HG03521 (cell line): ENCODE results near the gene CFH.
"Not testable (repeated sequence)": the region's sequence is repeated elsewhere in the genome, so short reads cannot be mapped to it uniquely, and the experiment has no call there.

Experiments used
- ATAC-seq: cut with Tn5 transposase; IDR thresholded peaks from one replicate; pipeline ENCODE4 v1.9.1; 2021; ENCODE audit warnings: mild to moderate bottlenecking, moderate library complexity; ENCODE audit not compliant: unreplicated experiment

The CFH gene

DNA sequence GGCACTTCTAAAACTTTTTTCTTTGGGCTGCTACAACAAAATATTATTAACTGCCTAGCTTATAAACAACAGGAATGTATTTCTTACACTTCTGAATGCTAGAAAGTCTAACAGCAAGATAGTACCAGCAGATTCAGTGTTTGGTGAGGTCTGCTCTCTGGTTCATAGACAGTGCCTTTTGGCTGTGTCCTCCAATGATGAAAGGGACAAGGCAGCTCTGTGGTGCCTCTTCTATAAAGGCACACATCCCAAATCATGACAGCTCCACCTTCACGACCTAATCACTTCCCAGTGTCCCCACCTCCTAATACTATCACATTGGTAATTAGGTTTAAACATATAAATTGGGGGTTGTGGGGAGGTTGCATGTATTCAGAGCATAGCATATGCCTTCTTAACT, 9.5 kb downstream of the CFH start:
- ATAC-seq: no peak

DNA sequence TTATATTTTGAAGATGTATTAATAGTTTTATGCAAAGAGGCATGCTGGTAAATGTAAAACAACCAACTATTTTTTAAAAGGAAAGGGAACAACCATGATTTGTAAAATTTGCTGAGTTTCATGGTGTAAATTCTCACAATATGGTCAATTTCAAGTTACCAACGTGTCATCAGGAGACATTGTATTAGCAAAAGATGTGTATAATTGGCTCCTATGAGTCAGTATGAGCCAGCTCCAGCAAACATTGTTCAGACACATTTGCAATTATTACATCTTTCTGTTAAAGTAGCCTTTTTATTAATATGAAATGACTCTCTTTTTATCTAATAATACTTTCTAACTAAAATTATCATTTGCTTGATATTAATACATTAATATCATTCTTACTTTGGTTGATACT, 15.3 kb downstream of the CFH start:
- no peak for ATAC-seq

DNA sequence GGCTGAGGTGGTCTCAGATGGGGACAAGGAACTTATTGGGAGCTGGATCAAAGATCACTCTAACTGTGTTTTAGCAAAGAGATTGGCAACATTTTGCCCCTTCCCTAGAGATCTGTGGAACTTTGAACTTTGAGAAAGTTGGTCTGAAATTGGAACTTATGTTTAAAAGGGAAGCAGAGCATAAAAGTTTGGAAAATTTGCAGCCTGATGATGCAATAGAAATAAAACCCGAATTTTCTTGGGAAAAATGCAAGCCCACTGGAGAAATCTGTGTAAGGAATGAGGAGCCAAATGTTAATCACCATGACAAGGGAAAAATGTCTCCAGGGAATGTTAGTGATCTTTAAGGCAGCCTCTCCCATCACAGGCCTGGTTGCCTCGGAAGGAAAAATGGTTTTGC, 17.2 kb downstream of the CFH start:
- ATAC-seq: no peak

DNA sequence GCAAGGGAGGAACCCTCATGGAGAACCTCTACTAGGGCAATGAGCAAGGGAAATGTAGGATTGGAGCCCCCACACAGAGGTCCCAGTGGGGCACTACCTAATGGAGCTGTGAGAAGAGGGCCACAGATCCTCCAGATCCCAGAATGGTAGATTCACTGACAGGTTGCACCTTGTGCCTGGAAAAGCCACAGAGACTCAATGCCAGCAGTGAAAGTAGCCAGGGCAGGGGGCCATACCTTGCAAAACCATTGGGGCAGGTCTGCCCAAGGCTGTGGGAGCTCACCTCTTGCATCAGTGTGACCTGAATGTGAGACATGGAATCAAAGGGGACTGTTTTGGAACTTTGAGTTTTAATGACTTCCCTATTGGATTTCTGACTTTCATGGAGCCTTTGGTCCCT, 17.9 kb downstream of the CFH start:
- no peak for ATAC-seq

DNA sequence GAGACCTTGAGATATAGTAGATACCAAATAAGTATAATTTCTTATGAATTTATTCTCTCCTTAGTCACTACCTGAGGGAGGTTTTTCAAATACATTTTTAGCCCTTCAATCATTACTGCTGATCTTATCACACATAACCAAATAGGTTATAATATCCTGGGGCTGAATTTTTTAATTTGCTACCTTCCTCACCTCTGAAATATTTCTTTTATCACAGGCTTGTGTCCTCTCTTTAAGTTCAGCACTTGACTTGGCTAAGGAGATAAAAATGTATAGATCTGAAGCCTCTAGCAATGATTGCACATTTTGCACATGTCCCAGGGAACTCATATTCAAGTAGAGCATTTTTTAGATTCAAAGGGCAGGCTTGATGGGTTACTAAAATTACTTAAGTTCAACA, 23.1 kb downstream of the CFH start:
- ATAC-seq: no peak

DNA sequence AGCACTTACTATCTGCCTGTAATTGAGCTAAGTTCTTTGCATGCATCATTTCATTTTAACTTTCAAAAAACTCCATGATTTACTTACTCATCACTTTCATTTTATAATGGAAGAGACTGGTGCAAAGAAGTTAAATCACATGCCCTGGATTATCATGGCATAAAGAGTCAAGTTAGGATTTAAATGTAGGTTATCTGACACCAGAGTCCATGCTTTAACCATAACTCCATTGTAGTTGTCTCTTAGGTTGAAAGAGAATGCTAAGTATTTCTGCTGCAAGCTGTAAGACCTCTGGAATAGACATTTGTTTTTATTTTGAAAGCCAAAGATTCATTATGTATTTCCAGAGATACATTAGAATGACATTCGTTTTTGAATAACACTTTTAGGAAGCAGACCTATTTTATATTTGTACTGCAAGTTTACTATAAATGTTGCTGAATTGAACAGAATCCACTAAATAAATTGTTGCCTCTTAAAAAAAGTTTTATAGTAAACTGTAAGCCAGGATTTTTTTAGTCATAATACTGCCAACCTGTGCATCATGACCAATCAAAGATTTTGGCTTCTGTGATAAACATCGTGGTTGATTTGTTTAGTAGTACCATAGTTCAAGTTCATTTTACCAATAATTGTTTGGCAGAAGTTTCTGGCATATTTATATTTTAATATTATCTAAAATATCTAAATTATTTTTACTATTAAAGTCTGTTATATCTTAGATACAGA, 26.1 kb downstream of the CFH start:
- no peak for ATAC-seq

DNA sequence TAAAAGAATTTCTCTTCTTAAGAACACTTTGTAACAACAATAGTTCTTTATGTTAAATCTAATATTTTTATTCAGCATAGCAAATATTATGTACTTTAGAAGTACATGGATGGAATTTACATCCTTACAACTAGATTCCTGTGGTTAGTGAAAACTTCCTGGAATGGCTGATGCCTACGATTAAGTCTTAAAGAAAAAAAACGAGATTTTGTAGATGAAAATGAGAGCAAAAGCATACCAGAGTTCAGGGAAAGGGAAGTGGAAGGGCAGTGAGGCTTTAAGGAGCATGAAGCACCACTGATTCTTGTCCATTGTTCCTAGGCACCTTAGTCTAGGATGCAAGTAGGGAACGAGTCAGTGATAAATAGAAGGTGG, 26.7 kb downstream of the CFH start:
- ATAC-seq: no peak

DNA sequence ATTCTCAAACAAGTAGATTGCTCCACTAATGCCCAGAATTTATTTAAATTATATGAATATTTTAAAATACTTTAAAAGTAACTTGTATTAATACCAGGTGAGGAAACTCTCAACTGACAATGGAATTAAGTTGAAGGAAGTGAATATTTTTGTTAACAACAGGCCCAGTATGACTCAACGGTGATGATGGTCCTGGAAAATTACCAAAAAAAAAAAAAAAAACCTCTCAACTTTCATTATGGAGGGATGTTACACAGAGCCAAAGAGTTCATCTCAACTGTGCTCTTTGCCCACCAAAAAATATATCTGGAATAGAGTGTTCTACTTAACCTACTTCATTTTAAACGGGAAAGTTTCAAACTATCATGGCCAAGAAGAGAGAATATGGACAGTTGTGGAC, 28.3 kb downstream of the CFH start:
- ATAC-seq: no peak

DNA sequence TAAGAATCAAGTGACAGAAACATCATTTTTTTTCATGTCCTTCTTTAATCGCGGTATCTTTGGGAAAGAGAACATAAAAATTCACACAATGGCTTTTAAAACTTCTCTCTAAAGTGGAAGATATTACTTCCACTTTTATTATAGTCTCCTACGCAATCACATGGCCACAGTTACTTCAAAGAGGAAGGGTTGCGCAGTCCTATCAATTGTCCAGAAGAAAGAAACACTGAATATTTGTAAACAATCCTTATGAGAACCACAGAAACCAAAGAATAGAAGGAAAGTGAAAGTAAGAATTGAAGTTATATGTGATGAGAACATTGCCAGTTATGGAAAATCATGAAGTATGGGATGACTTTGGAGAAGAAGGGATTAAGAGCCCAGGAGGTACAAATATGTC, 32.6 kb downstream of the CFH start:
- no peak for ATAC-seq

DNA sequence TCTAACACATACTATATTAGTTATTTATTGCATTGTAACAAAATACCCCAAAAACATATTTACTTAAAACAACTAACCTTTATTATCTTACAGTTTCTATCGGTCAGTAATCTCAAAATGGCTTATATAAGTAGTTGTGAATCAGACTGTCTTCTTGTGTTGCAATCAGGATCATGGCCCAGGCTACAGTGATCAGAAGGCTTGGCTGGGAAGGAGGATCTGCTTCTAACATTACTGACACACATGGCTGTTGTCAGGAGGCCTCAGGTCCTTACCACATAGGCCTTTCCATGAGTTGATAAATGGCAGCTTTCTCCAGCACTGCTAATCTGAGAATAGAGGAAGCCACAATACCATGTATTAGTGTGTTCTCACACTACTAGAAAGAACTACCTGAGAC, 33.7 kb downstream of the CFH start:
- ATAC-seq: no peak

DNA sequence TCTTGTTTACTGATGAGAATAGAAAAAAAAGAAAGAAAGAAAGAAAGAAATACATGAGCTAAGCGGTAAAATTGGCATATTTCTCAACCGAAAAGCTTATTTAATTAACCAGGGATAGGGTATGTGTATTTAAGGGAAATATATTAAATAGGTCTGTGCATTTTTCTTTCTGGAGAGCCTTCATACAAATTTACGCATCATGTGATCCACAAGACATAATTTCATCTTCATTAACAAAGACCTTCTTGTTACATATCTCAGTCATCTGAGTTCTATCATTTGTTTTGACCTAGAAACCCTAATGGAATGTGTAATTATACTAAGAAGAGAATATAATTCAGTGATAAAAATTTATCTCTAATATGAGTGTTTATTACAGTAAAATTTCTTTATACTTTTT, 37.2 kb downstream of the CFH start:
- ATAC-seq: no peak

DNA sequence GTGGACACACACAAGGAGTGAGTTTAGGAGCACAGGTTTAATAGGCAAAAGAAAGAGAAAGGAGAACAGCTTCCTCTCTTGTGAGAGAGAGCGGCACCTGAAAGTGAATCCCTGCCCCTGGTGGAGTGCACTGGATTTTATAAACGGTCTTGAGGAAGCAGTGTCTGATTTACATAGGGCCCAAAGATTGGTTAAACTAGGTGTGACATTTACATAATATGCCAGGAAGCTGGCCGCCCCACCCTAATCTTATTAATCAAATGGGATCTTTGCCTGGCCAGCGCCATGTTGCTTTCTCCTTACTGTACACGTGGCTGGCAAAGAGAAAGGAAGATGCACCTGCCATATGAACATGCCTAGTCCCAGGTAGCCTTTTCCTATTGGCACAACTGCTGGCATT, 38.7 kb downstream of the CFH start:
- ATAC-seq: no peak

DNA sequence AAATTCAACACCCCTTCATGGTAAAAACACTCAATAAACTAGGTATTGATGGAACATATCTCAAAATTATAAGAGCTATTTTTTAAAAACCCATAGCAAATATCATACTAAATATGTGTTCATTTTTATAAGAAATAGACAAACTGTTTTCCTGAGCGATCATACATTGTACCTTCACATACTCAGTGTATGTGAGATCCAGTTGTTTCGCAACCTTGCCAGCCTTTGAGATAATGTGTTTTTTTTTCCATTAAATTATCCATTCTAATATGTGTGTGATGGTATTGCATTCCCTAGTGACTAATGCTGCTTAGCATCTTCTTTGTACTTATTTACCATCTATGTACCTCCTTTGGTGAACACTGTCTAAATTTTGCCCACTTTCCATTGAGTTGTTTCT, 47.1 kb downstream of the CFH start:
- ATAC-seq: no peak

DNA sequence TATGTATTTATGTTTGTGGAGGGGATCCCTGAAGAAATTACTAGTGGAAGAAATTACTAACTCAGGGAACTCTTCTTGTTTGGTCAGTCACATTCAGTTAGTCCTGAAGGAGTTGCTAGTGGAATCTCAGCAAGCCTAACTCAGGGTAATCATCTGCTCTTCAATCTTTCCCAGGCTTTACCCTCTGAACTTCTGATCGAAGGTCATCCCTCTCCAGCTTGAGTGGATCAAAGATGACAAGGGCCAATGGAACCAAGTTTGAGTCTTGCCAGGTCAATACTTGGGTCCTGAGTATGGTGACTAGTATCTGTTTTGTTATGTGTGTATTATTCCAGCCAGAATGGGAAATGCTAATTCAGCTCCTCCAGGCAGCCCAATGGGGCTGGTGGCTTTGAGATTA, 49.3 kb downstream of the CFH start:
- no peak for ATAC-seq

DNA sequence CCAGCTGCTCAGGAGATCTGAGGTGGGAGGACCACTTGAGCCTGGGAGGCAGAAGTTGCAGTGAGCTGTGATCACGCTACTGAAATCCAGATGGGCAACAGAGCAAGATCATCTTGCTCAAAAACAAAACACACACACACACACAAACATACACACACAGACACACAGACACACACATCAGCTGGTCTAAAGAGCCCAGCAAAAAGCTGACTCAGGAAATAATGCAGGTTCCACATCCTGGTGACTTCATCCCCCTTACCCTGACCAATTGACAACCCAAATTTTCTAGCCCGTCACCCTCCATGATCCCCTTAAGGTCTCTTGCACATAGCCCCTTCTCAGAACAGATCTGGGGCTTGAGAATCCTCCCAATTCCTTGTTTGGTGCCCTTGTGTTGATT, 58.0 kb downstream of the CFH start:
- ATAC-seq: not testable (repeated sequence)

DNA sequence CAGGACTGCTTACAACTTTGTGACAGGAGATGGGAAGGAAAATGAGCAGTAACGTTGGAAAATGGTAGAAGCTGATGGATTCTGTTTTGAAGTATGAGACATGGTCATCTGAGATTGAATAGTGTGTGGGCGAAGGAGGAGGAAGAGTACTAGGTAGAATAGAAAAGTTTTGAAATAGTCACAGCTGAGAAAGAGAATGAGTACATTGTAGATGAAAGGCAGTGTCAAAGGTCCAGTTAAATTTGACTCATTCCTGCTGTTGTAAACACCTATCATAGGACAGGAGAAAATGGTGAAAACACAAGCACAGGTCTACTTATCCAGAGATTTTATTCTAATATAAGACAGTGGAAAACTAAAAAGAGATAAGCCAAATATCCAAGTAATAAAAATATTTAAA, 66.0 kb downstream of the CFH start:
- no peak for ATAC-seq

DNA sequence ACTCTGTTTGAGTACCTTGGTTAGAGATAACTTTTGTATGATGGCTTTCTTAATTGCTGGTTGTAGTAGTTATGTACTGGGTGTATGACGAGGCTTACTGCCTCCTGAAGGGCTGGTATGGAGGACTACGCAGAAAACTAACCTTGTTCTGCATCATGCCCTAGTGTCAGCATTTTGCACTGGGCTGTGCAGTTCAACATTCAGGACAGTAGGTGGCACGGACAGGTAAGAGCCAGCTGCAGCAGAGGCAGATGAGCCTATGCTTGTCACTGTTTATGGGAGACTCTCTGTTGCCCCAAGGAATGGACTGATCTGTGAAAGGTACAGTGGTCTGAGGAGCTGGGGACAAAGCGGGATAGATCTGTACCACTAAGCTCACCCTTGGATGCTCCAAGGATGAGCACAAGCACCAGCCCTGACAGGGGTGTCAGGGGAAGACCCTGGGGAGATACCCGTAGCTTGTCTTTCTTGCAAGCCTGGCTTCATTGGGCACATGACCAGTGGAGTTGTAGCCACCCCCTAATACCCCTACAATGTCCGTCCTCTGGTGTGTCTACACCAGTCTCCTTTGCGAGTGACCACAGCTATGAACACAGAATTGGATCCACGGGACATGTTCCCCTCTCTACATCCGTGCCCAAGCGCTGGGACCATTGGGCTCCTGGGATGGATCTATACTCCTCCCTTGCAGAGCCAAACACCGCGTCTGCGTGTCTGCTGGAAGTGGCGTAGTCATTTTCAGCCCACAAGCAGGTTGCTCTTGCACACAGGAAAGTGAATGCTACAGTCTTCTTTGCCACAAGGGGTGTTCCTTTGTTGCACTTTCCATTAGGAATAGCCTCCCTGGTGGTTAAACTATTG, 71.7 kb downstream of the CFH start:
- peak; percentile 97 for ATAC-seq

DNA sequence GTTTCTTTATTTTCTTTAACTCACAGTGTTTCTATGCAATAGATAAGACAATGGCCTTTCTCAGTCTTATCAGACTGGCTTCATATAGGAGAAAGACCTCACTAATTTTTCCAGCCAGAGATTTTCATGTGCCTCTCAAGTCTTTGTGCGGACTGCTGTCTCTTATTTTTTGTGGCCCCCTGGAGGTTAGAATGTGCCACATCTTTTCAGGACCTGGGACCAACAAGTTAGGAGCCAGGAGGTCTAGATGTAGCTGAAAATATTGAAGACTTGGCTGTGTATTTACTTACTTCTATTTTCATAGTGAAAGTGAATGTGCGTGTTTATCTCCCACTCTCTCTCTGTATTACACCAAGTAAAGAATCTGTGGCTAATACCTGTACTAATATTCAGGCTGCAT, 80.7 kb downstream of the CFH start:
- ATAC-seq: no peak

DNA sequence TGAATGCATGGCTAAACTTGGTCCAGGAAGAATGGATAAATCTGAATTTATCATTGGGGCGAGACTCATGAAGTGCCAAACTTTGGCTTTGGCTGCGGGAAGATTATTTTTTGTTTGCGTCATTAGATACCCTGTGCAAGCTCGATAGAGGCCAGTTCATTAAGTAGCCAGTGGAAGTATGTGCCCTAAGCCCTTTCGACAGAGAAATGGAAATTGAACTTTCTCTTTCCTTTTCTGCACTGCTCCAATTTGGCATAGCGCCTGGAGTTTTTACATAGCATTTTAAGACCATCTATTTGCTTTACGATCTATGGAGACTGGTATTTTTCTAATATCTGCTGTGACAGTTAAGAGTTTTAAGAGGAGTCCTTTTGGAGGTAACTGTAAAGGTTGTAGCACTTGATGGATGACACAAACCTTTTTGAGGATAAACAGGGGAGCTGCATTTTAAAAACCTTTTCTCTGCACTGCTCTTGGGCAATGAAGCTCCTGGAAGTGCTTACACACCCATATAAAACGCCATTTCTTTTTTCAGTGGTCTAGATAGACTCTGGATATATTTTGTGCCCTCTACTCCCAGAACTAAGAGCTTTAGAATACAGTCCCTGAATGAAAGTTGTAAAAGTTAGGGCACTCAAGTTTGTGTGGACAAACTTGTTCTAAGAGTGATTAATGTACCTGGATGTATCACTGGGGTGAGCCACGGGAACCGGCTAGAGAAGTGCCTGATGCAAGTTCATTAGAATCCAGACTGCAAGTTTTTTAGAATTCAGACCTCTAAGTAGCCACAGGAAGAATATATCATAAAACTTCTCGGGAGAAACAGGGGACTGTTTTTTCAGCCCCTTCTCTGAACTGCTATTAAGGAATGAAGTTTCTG, 81.5 kb downstream of the CFH start:
- no peak for ATAC-seq

DNA sequence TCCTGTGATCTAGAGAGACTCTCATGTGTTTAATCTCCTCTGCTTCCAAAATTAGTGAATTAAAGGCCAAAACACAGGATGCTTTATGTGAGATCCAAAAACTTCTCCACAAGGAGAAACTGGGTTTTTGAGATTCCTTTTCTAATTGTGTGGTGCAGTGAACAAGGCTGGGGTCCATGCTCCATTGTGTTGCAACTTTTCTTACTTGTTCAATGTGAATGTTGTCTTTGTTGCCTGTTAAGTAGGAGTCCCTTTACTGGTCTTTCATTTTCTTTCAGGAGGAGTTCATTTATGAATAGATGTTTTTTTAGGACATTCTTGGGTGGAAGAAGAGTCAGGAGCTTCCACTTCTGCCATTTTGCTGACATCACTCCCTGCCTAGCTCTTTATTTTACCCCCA, 82.2 kb downstream of the CFH start:
- no peak for ATAC-seq

DNA sequence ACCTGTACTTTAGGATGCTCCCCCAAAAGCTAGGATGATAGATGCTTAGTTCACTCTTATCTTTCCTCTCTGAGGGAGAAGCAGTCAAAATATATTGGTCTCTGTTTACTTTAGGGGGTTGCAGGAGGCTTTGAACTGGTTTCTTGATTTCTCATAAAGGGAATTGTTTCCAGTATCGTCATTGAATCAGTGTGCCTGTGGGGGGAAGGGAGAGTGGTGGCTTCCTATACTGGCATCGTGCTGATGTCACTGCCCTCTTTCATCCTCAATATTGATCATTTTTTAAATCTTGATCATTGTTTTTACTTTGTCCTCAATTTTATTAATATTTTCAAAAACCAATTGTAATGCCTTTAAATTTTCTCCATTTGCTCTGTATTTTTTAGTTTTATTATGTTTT, 82.6 kb downstream of the CFH start:
- no peak for ATAC-seq

DNA sequence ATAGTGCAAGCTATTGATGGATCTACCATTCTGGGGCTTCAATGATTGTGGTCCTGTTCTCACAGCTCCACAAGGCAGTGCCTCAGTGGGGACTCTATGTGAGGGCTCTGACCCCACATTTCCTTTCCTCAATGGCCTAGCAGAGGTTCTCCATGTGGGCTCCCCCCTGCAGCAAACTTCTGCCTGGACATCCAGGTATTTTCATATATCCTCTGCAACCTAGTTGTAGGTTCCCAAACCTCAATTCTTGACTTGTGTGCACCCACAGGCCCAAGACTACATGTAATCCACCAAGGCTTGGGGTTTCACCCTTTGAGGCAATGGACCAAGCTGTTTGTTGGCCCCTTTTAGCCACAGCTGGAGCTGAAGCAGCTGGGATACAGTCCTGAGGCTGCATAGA, 86.9 kb downstream of the CFH start:
- ATAC-seq: no peak
